Esophagus muscularis mucosa (tissue), 4 donors: ENCODE measurements around the gene SRMS. TPM values are rescaled to one million over a fixed set of nuclear protein-coding genes. Genes with fewer than 3 reads are reported as not detected.

ENCODE experiments used
- DNase-seq: peaks from one replicate; pipeline ENCODE4 v3.0.0-alpha.2; 2017; ENCODE audit errors: extremely low spot score
- H3K27ac ChIP-seq, 4 donors: fragments of 200-600 bp; sonication (generic); replicated peaks in 1 of 4; 1 replicate in 3 of 4; 2 replicates in 1 of 4; pipeline ENCODE4 v1.5.1; 2016 to 2019; ENCODE audit warnings: mild to moderate bottlenecking in 1 of 4
- H3K27me3 ChIP-seq, 4 donors: fragments of 200-600 bp; sonication (generic); one replicate each; pipeline versions ENCODE4 v1.5.1 to v1.6.0; 2016 to 2019
- H3K36me3 ChIP-seq, 4 donors: fragments of 200-600 bp; sonication (generic); one replicate each; pipeline ENCODE4 v1.5.1; 2016 to 2019
- H3K4me1 ChIP-seq, 4 donors: fragments of 200-600 bp; sonication (generic); one replicate each; pipeline ENCODE4 v1.5.1; 2016 to 2019
- H3K4me3 ChIP-seq, 4 donors: fragments of 200-600 bp; sonication (generic); 1 replicate in 2 of 4; 2 replicates in 2 of 4; pipeline ENCODE4 v1.5.1; 2016 to 2019; ENCODE audit warnings: mild to moderate bottlenecking in 4 of 4, moderate library complexity in 1 of 4
- H3K9me3 ChIP-seq, 4 donors: fragments of 200-600 bp; sonication (generic); 1 replicate in 3 of 4; 2 replicates in 1 of 4; pipeline ENCODE4 v1.5.1; 2016 to 2019
- CTCF ChIP-seq, 3 experiments: fragments of 200-600 bp in 2 of 3; fragments of 450-650 bp in 1 of 3; sonication (generic) in 2 of 3; IDR thresholded peaks; one replicate each; pipeline ENCODE4 v1.5.1; 2017 to 2019; ENCODE audit warnings: antibody characterized with exemption in 3 of 3, mild to moderate bottlenecking in 2 of 3, moderate library complexity in 1 of 3
- EP300 ChIP-seq: sonication (generic); formaldehyde crosslinking; IDR thresholded peaks from one replicate; pipeline ENCODE4 v1.6.1; 2017; ENCODE audit warnings: antibody characterized with exemption
- POLR2A ChIP-seq: fragments of 450-650 bp; IDR thresholded peaks from one replicate; pipeline ENCODE4 v1.6.1; 2017; ENCODE audit warnings: antibody characterized with exemption, moderate library complexity, mild to moderate bottlenecking, low read depth
- POLR2AphosphoS5 ChIP-seq, 2 donors: sonication (generic); formaldehyde crosslinking; IDR thresholded peaks; one replicate each; pipeline ENCODE4 v1.6.1; 2017; ENCODE audit warnings: antibody characterized with exemption in 2 of 2
- WGBS: methylation state at CpG from one replicate; pipeline ENCODE4 v1.1.5; 2018; 5-methylcytosine and 5-hydroxymethylcytosine counted together
- intact Hi-C: fragments of 100-400 bp; cut with DNase I; formaldehyde crosslinking; loops from one replicate; pipeline ENCODE4 v1.15.1; 2023
- total RNA-seq, 4 donors: library from RNA; depleted of rRNA; stranded (reverse); fragments of >200 nt; gene quantifications; one replicate each; pipeline versions ENCODE4 v1.1.0 to v1.2.1, GENCODE V29; 2016

Gene SRMS
- total RNA-seq, 4 donors from 2014 or later = not detected

GRCh38 chr20:63544241-63544957 lies 3.1 kb downstream of the SRMS start:
- no peaks in the 10 kb centered on the region for H3K9me3 ChIP-seq
- intact Hi-C loops = no loop called here
- peaks cover 0 to 58% (median 15%) of the 10 kb centered on the region in 4 donors for H3K27me3 ChIP-seq
- no peak overlapping the region for H3K4me3 ChIP-seq
- no peak overlapping the region for H3K27ac ChIP-seq
- no peak for DNase-seq
- H3K36me3 ChIP-seq = no peaks in the 10 kb centered on the region
- peaks cover 0 to 6% (median 0%) of the 10 kb centered on the region in 4 donors for H3K4me1 ChIP-seq
- TF ChIP-seq EP300 = no peak
- no peak for TF ChIP-seq CTCF (IDR thresholded peaks at IDR 0.05)
- TF ChIP-seq POLR2A = no peak
- TF ChIP-seq POLR2AphosphoS5 (IDR thresholded peaks at IDR 0.05) = no peak
- WGBS = 74% methylated on average over 22 of the region's 27 CpGs

- H3K36me3 ChIP-seq = no peaks in the 10 kb centered on the region
- intact Hi-C loops = no loop called here
- no peaks in the 10 kb centered on the region for H3K9me3 ChIP-seq
- DNase-seq = no peak
- H3K27me3 ChIP-seq = peaks cover 0 to 55% (median 12%) of the 10 kb centered on the region in 4 donors
- no peak for TF ChIP-seq EP300
- no peak for TF ChIP-seq POLR2A
- H3K4me1 ChIP-seq = peaks cover 0 to 7% (median 0%) of the 10 kb centered on the region in 4 donors
- no peak overlapping the region for H3K27ac ChIP-seq
- H3K4me3 ChIP-seq = no peak overlapping the region
- 91% methylated on average over 6 of the region's 6 CpGs for WGBS
Observed at GRCh38 chr20:63543733-63544132, 3.8 kb downstream of the SRMS start.

GRCh38 chr20:63543131-63543530 lies 4.4 kb downstream of the SRMS start:
- no peaks in the 10 kb centered on the region for H3K36me3 ChIP-seq
- DNase-seq = no peak
- no peaks in the 10 kb centered on the region for H3K9me3 ChIP-seq
- no peak overlapping the region for H3K4me3 ChIP-seq
- WGBS = 76% methylated on average over 9 of the region's 10 CpGs
- H3K4me1 ChIP-seq = peaks cover 4 to 13% (median 5%) of the 10 kb centered on the region in 4 donors
- H3K27ac ChIP-seq = no peak overlapping the region
- intact Hi-C loops = no loop called here
- peaks cover 0 to 53% (median 10%) of the 10 kb centered on the region in 4 donors for H3K27me3 ChIP-seq
- TF ChIP-seq POLR2AphosphoS5 (IDR thresholded peaks at IDR 0.05) (no peak), EP300 (no peak), POLR2A (no peak), CTCF (IDR thresholded peaks at IDR 0.05) (no peak)

GRCh38 chr20:63542696-63543095 lies 4.9 kb downstream of the SRMS start:
- TF ChIP-seq EP300 (no peak), POLR2AphosphoS5 (IDR thresholded peaks at IDR 0.05) (no peak), CTCF (IDR thresholded peaks at IDR 0.05) (no peak)
- WGBS = 85% methylated on average over 10 of the region's 10 CpGs
- no peak for DNase-seq
- intact Hi-C loops = no loop called here
- no peaks in the 10 kb centered on the region for H3K9me3 ChIP-seq
- no peak overlapping the region for H3K27ac ChIP-seq
- peaks cover 0 to 53% (median 6%) of the 10 kb centered on the region in 4 donors for H3K27me3 ChIP-seq
- peaks cover 8 to 15% (median 9%) of the 10 kb centered on the region in 4 donors for H3K4me1 ChIP-seq
- no peak overlapping the region for H3K4me3 ChIP-seq
- H3K36me3 ChIP-seq = no peaks in the 10 kb centered on the region

GRCh38 chr20:63542031-63542559 lies 5.5 kb downstream of the SRMS start:
- Histone ChIP-seq H3K27me3 (peaks cover 0 to 53% (median 4%) of the 10 kb centered on the region in 4 donors), H3K4me3 (no peak overlapping the region), H3K36me3 (no peaks in the 10 kb centered on the region), H3K4me1 (peaks cover 14 to 15% (median 15%) of the 10 kb centered on the region in 4 donors), H3K27ac (no peak overlapping the region), H3K9me3 (no peaks in the 10 kb centered on the region)
- DNase-seq = no peak
- intact Hi-C loops = no loop called here
- WGBS = 97% methylated on average over 14 of the region's 36 CpGs
- TF ChIP-seq CTCF (IDR thresholded peaks at IDR 0.05) (no peak), POLR2AphosphoS5 (IDR thresholded peaks at IDR 0.05) (no peak), EP300 (no peak), POLR2A (no peak)
